ENCODE measurements around the gene C17orf100.

Gene C17orf100

GRCh38 chr17:6651354-6651918 lies at the start of gene C17orf100, which contains the start of gene MED31:
Gene C17orf100, plus strand, starts transcription at chr17:6651762. Its CDS starts 152 bp downstream, at chr17:6651914.
Gene MED31, minus strand, starts transcription at chr17:6651605. Its CDS starts 77 bp downstream, at chr17:6651528.
- DNase-seq: peak; percentile 89 to 91

GRCh38 chr17:6602141-6602540 lies 49.4 kb upstream of the C17orf100 start:
- no peak for DNase-seq

- no peak for DNase-seq
These were observed 47.7 kb upstream of the C17orf100 start for GRCh38 chr17:6603744-6604325.

- DNase-seq: no peak
These were observed 46.4 kb upstream of the C17orf100 start for GRCh38 chr17:6605142-6605541.

- no peak for DNase-seq
These were observed 43.2 kb upstream of the C17orf100 start for GRCh38 chr17:6608321-6608720.

DNA sequence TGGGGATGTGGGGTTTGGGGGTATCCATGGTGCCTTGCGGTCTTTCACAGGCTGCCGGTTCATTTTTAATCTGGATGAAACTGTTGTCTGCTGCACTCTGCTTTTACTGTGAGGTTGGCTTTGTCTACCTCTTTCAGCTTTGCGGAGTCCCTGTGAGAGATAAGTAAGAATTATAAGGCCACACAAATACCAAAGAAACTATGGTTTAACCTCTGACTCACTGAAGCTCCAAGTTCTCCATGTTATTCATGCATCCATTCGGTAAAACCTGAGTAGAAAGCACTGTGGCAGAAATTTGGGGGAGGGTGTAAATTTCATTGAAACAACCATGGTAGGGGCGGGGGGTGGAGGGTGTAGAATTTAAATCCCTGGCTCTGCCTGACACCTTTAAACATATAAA lies 41.6 kb upstream of the C17orf100 start:
- no peak for DNase-seq

- no peak for DNase-seq
These were observed 40.3 kb upstream of the C17orf100 start for GRCh38 chr17:6611231-6611630.

- no peak for DNase-seq
These were observed 27.6 kb upstream of the C17orf100 start for GRCh38 chr17:6623941-6624340.

GRCh38 chr17:6626616-6627015 lies 24.9 kb upstream of the C17orf100 start:
- no peak for DNase-seq

GRCh38 chr17:6627019-6627418 lies 24.5 kb upstream of the C17orf100 start:
- DNase-seq: no peak

DNA sequence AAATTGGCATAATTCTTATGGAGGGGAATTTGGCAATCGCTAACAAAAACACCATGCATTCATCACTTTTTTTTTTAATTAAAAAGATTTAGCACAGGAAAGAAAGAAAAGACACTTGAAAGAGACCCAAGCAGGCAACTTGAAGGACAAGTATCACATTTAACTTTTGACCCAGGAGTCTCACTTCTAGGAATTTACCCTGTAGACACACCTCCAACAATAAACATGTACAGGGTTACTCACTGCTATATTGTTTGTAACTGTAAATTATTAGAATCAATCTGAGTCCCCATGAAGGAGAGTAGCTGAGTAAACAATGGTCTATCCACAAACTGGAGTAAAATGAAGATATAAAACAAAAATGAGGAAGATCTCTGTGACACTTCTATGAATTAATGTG lies 21.2 kb upstream of the C17orf100 start:
- no peak for DNase-seq

DNA sequence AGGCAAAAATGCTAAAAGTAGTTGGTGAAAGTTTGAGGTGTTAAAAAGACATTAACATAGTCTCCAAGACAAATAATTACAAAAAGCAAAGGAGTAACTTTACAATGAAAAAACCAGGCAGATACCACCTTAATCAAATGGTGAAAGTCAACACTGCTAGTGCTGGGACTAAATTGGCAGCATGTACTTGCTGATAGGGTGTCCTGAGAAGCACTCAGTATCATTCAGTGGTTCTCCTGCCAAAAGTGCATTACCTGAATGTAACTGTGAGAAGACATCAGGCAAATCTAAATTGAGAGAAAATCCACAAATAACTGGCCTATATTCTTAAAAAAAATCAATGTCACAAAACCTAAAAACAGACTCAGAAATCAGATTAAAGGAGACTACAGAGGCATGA lies 19.0 kb upstream of the C17orf100 start:
- DNase-seq: no peak

GRCh38 chr17:6633263-6633662 lies 18.3 kb upstream of the C17orf100 start:
- no peak for DNase-seq

- no peak for DNase-seq
These were observed 15.5 kb upstream of the C17orf100 start for GRCh38 chr17:6636105-6636504.

DNA sequence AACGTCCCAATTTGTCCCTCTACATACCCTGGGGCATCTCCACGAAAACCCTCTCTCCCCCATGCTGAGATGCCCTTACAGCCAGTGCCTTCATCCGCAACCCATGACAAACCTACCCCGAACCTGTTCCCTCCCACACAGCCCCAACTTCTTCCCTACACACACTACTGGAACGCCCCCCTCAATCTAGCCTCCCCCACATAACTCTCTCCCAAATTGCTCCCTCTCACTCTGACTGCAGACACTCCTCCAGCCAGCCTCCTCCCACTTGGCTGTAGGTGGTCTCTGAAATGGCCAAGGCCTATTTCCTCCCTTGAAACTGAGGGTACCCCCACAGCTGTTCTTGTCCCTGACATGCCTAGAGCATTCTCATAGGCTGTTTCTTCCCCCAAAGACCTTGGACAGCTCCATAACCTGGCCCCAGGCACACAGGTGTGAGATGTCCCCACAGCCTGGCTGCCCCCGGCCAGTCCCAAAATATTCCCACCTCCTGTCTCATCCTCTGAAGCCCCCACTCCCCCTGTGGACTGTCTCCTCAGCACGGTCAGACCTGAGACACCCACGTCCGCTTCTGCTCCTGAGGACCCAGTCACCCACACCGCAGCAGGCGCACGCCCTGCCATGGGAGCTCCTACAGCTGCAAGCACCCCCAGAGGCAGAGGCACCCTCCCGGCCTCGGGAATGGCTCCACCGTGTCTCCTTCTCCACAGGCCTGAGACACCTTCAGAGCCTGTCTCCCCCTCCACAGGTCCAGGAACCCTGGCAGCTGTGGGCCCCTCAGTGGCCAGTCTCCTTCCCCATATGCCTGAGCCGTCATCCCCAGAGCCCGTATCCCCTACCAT lies 14.7 kb upstream of the C17orf100 start:
- no peak for DNase-seq

DNA sequence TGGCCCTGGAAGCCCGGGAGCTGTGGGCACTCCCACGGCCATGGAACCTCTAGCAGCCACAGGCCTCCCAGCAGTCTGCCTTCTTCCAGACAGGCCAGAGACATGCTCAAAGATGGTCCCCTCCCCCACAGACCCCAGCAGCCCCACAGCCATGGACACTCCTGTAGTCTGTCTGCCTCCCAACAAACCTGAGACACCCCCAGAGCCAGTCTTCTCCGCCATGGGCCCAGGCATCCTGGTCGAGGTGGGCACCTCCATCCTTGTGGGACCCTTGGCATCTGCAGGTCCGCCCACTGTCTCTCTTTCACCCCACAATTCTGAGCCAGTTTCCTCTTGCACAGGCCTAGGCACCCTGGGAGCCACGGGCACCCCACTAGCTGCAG lies 14.1 kb upstream of the C17orf100 start:
- DNase-seq: no peak

GRCh38 chr17:6638046-6638908 lies 13.3 kb upstream of the C17orf100 start:
- DNase-seq: no peak

DNA sequence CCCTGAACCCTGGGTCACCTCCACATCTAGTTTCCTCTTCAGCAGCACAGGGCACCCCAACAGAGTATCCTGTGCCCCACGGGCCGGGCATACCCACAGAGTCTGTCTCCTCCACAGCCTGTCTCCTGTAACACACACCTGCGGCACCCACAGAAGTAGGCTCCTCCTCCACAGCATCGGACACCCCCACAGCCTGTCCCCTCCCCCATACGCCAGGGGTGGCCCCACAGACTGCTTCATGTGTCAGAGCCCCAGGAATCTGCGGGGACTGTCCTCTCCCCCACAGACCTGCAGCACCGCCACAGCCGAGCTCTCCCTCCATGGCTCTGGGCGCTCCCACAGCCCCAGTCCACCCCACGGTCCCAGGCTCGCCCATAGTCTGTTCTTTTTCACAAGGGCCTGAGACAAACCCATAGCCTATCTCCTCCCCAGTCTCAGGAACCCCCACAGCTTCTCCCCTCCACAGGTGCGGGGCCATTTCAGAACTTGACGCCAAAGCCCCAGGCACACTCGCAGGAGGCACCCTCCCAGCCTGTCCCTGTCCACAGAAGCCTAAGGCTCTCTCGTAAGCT lies 12.5 kb upstream of the C17orf100 start:
- DNase-seq: no peak

- no peak for DNase-seq
These were observed 11.7 kb upstream of the C17orf100 start for GRCh38 chr17:6639586-6640535.

GRCh38 chr17:6640536-6641246 lies 10.9 kb upstream of the C17orf100 start, which contains the start of the genes KIAA0753 and TXNDC17:
Gene KIAA0753, minus strand, starts transcription at chr17:6640711. Its CDS starts 5,608 bp downstream, at chr17:6635103.
Gene TXNDC17, plus strand, starts transcription at chr17:6641060. Its CDS starts 23 bp downstream, at chr17:6641083.
- DNase-seq: peak; percentile 81 to 84

Data from NCI-H1930 (cell line).